ENCODE results near the gene ATP2B1.

DNA sequence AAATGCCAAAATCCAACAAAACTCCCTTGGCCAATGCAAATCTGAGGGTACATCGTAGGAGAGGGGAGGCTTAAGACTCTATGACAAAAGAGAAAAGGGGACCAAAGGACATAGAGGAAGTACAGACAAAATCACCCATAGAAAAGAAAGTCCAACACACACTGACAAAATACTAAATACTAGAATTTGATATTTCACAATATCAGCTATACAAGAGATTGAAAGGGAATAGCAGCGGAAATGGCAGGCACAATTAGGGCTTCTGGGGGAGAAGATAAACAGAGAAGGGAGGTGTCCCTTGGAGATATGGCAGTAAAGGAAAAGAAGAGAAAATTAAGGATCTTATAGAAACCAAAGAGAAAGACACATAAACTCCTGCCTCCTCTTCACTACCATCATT, 29.0 kb downstream of the ATP2B1 start:
- TF ChIP-seq, protein P1, sequence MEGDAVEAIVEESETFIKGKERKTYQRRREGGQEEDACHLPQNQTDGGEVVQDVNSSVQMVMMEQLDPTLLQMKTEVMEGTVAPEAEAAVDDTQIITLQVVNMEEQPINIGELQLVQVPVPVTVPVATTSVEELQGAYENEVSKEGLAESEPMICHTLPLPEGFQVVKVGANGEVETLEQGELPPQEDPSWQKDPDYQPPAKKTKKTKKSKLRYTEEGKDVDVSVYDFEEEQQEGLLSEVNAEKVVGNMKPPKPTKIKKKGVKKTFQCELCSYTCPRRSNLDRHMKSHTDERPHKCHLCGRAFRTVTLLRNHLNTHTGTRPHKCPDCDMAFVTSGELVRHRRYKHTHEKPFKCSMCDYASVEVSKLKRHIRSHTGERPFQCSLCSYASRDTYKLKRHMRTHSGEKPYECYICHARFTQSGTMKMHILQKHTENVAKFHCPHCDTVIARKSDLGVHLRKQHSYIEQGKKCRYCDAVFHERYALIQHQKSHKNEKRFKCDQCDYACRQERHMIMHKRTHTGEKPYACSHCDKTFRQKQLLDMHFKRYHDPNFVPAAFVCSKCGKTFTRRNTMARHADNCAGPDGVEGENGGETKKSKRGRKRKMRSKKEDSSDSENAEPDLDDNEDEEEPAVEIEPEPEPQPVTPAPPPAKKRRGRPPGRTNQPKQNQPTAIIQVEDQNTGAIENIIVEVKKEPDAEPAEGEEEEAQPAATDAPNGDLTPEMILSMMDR (IDR thresholded peaks at IDR 0.05) = no peak
- no peak for TF ChIP-seq POLR2A (IDR thresholded peaks at IDR 0.05)
